ENCODE results near the gene HLA-C. TPM values are rescaled to one million over a fixed set of nuclear protein-coding genes. Genes with fewer than 3 reads are reported as not detected.

HLA-C gene
- total RNA-seq, 1 donor from 2014 or later, result 426 TPM

Other genes starting within 250 kb of the HLA-C start
- gene C6orf15, start 159.5 kb downstream of the HLA-C start, total RNA-seq, result not detected in 2 replicates
- 2.2 and 2.4 TPM in 2 replicates for gene PSORS1C1, start 157.3 kb downstream of the HLA-C start, total RNA-seq
- not detected in 2 replicates for gene CDSN, start 151.6 kb downstream of the HLA-C start, total RNA-seq
- gene PSORS1C2, start 133.0 kb downstream of the HLA-C start, total RNA-seq, result not detected in 2 replicates
- gene CCHCR1, start 114.3 kb downstream of the HLA-C start, total RNA-seq, result 16.3 and 27.6 TPM in 2 replicates
- 20.4 and 44.6 TPM in 2 replicates for gene TCF19, start 113.5 kb downstream of the HLA-C start, total RNA-seq
- gene POU5F1, start 101.4 kb downstream of the HLA-C start, total RNA-seq, result 0.56 and 1.6 TPM in 2 replicates
- gene HLA-B, start 85.1 kb upstream of the HLA-C start, total RNA-seq, result 180 and 538 TPM in 2 replicates
- gene MICA, start 131.5 kb upstream of the HLA-C start, total RNA-seq, result 52.4 and 72.9 TPM in 2 replicates
- 24.8 and 29.2 TPM in 2 replicates for gene MICB, start 226.1 kb upstream of the HLA-C start, total RNA-seq

Measured in pulmonary artery endothelial cell (primary cell).